PC-9 (cell line): Measurements from ENCODE around the gene YPEL2. TPM values are rescaled to one million over a fixed set of nuclear protein-coding genes. Genes with fewer than 3 reads are reported as not detected.

Source experiments
- BruUV-seq: library from RNA; stranded (reverse); fragments of 400-500 nt; replicated peaks from 2 replicates; lab custom pipeline; 2021; lab: Mats Ljungman, UMichigan
- CTCF ChIA-PET: fragments of 300-600 bp; sonication (Branson Sonifier 250); formaldehyde crosslinking; loops from one replicate; lab custom pipeline; 2022; ENCODE audit warnings: antibody characterized with exemption; lab: Charles Lee
- POLR2A ChIA-PET: fragments of 300-600 bp; sonication (Branson Sonifier 250); formaldehyde crosslinking; loops from one replicate; lab custom pipeline; 2022; ENCODE audit warnings: antibody characterized with exemption; ENCODE audit not compliant: unreplicated experiment; lab: Charles Lee
- DNase-seq, 2 experiments: peaks; one replicate each; pipeline versions ENCODE4 v3.0.0 to v3.0.0-alpha.2; 2015 to 2022; ENCODE audit warnings: mixed read lengths in 1 of 2
- H2AFZ ChIP-seq: fragments of 200-600 bp; sonication (generic); 2 replicates; pipeline ENCODE4 v1.8.1; 2017; ENCODE audit warnings: antibody characterized with exemption
- H3F3A ChIP-seq: fragments of 200-600 bp; sonication (generic); 2 replicates; pipeline ENCODE4 v1.8.1; 2017; ENCODE audit warnings: antibody characterized with exemption, mild to moderate bottlenecking, low read depth; ENCODE audit not compliant: insufficient read depth
- H3K27ac ChIP-seq: fragments of 200-600 bp; sonication (generic); 2 replicates; pipeline ENCODE4 v1.6.1; 2016; ENCODE audit warnings: mixed run types
- H3K27me3 ChIP-seq: fragments of 200-600 bp; sonication (generic); 2 replicates; pipeline ENCODE4 v1.6.1; 2016; ENCODE audit warnings: low read depth, mixed run types; ENCODE audit not compliant: insufficient read depth
- H3K36me3 ChIP-seq: fragments of 200-600 bp; sonication (generic); 2 replicates; pipeline ENCODE4 v1.6.1; 2016; ENCODE audit warnings: low read depth, mixed run types
- H3K4me1 ChIP-seq: fragments of 200-600 bp; sonication (generic); replicated peaks from 2 replicates; pipeline ENCODE4 v1.6.1; 2016; ENCODE audit warnings: mixed run types; ENCODE audit not compliant: insufficient read depth
- H3K4me2 ChIP-seq: fragments of 200-600 bp; sonication (generic); 2 replicates; pipeline ENCODE4 v1.6.1; 2017; ENCODE audit warnings: mixed run types
- H3K4me3 ChIP-seq: fragments of 200-600 bp; sonication (generic); 2 replicates; pipeline ENCODE4 v1.6.1; 2016; ENCODE audit warnings: mixed run types
- H3K79me2 ChIP-seq: fragments of 200-600 bp; sonication (generic); 2 replicates; pipeline ENCODE4 v1.6.1; 2017; ENCODE audit warnings: low read depth, mixed run types
- H3K9me2 ChIP-seq: fragments of 200-600 bp; sonication (generic); 2 replicates; pipeline ENCODE4 v1.8.1; 2017; ENCODE audit warnings: mild to moderate bottlenecking; ENCODE audit not compliant: insufficient read depth
- H3K9me3 ChIP-seq: fragments of 200-600 bp; sonication (generic); 2 replicates; pipeline ENCODE4 v1.8.1; 2016; ENCODE audit warnings: low read depth; ENCODE audit not compliant: insufficient read depth
- H4K20me1 ChIP-seq: fragments of 200-600 bp; sonication (generic); 2 replicates; pipeline ENCODE4 v1.8.1; 2017; ENCODE audit not compliant: insufficient read depth
- CTCF ChIP-seq: fragments of 200-600 bp; sonication (generic); conservative IDR thresholded peaks from 2 replicates; pipeline ENCODE4 v1.6.1; 2017; ENCODE audit warnings: mixed run types, antibody characterized with exemption, mild to moderate bottlenecking, moderate library complexity
- EZH2 ChIP-seq: fragments of 200-600 bp; sonication (generic); IDR thresholded peaks from 2 replicates; pipeline ENCODE4 v1.8.0; 2017; ENCODE audit warnings: antibody characterized with exemption, low read depth
- intact Hi-C: fragments of 100-400 bp; cut with micrococcal nuclease; formaldehyde crosslinking; loops from one replicate; pipeline ENCODE4 v1.10.0; 2022; ENCODE audit not compliant: unreplicated experiment
- total RNA-seq: library from RNA; stranded (reverse); gene quantifications from 2 replicates; pipeline ENCODE4 v1.2.3, GENCODE V29; 2021

The YPEL2 gene
- total RNA-seq, 1 experiment from 2014 or later: 12.9 TPM

GRCh38 chr17:59437791-59438281 lies 106.4 kb downstream of the YPEL2 start:
- ChIA-PET CTCF (no interaction called here), POLR2A (no interaction called here)
- no peaks in the 10 kb centered on the region for H3K36me3 ChIP-seq
- no peak overlapping the region for H3K4me2 ChIP-seq
- H3K9me3 ChIP-seq: no peaks in the 10 kb centered on the region
- H3K4me3 ChIP-seq: no peak overlapping the region
- no peaks in the 10 kb centered on the region for H4K20me1 ChIP-seq
- peaks cover 18% of the 10 kb centered on the region; the same call in 1 of the 2 replicates for H3F3A ChIP-seq
- H3K9me2 ChIP-seq: no peaks in the 10 kb centered on the region
- H3K27me3 ChIP-seq: no peaks in the 10 kb centered on the region
- no peak overlapping the region for H2AFZ ChIP-seq
- H3K4me1 ChIP-seq: peaks cover 31% of the 10 kb centered on the region
- BruUV-seq: no TSS peak
- intact Hi-C loops: no loop called here
- H3K79me2 ChIP-seq: no peaks in the 10 kb centered on the region
- H3K27ac ChIP-seq: no peak overlapping the region
- no peak for TF ChIP-seq CTCF
- TF ChIP-seq EZH2: no peak
- no peak for DNase-seq

GRCh38 chr17:59439262-59439661 lies 107.8 kb downstream of the YPEL2 start:
- Histone ChIP-seq H4K20me1 (no peaks in the 10 kb centered on the region), H3K4me1 (peaks cover 30% of the 10 kb centered on the region), H3F3A (peaks cover 18% of the 10 kb centered on the region; the same call in 1 of the 2 replicates), H3K4me2 (no peak overlapping the region), H3K27me3 (no peaks in the 10 kb centered on the region), H3K27ac (no peak overlapping the region), H3K9me3 (no peaks in the 10 kb centered on the region), H3K4me3 (no peak overlapping the region), H3K79me2 (no peaks in the 10 kb centered on the region), H2AFZ (no peak overlapping the region), H3K36me3 (no peaks in the 10 kb centered on the region), H3K9me2 (no peaks in the 10 kb centered on the region)
- ChIA-PET POLR2A (no interaction called here), CTCF (interaction anchor here (0.6 to 2.1 kb wide), 6 partner anchors 10 to 110 kb away, joined by 3 to 19 read pairs (median 4); no protein-coding TSS in a partner anchor)
- no peak for DNase-seq
- BruUV-seq: no TSS peak
- intact Hi-C loops: no loop called here
- TF ChIP-seq EZH2 (no peak), CTCF (no peak)

- ChIA-PET POLR2A (no interaction called here), CTCF (interaction anchor here (0.6 to 2.1 kb wide), 7 partner anchors 10 to 946 kb away, joined by 3 to 19 read pairs (median 3); no protein-coding TSS in a partner anchor)
- Histone ChIP-seq H3K4me2 (no peak overlapping the region), H3K9me2 (no peaks in the 10 kb centered on the region), H3F3A (peaks cover 16% of the 10 kb centered on the region; the same call in 1 of the 2 replicates), H3K27me3 (no peaks in the 10 kb centered on the region), H3K4me1 (peaks cover 24% of the 10 kb centered on the region), H3K79me2 (no peaks in the 10 kb centered on the region), H3K36me3 (no peaks in the 10 kb centered on the region), H4K20me1 (no peaks in the 10 kb centered on the region), H2AFZ (no peak overlapping the region), H3K4me3 (no peak overlapping the region), H3K27ac (no peak overlapping the region), H3K9me3 (no peaks in the 10 kb centered on the region)
- intact Hi-C loops: loop anchor here (1.0 to 10.0 kb wide), 3 partner anchors 110 to 595 kb away; partner anchors contain the start of gene GDPD1
- TF ChIP-seq EZH2: no peak
- no peak for TF ChIP-seq CTCF
- no peak for DNase-seq
- BruUV-seq: no TSS peak
Observed at GRCh38 chr17:59439741-59440211, 108.3 kb downstream of the YPEL2 start.
